OCI-LY7 (cell line): ENCODE results near the gene WDR44. TPM values are rescaled to one million over a fixed set of nuclear protein-coding genes. Genes with fewer than 3 reads are reported as not detected.

Experiments used
- BruUV-seq: library from RNA; stranded (reverse); fragments of 400-500 nt; replicated peaks from 2 replicates; lab custom pipeline; 2021; lab: Mats Ljungman, UMichigan
- CTCF ChIA-PET: fragments of 300-600 bp; sonication (Branson Sonifier 250); formaldehyde crosslinking; loops from one replicate; lab custom pipeline; 2022; ENCODE audit warnings: antibody characterized with exemption; ENCODE audit not compliant: unreplicated experiment; lab: Charles Lee
- POLR2A ChIA-PET: fragments of 300-600 bp; sonication (Branson Sonifier 250); formaldehyde crosslinking; loops from one replicate; lab custom pipeline; 2022; ENCODE audit warnings: antibody characterized with exemption; lab: Charles Lee
- DNase-seq: peaks from one replicate; pipeline ENCODE4 v3.0.0-alpha.2; 2015; ENCODE audit warnings: low spot score
- H2AFZ ChIP-seq: fragments of 200-600 bp; sonication (generic), shearing (Covaris generic); 2 replicates; pipeline ENCODE4 v1.6.1; 2014; ENCODE audit warnings: mild to moderate bottlenecking, antibody characterized with exemption, low read length, moderate library complexity
- H3K27ac ChIP-seq: fragments of 200-600 bp; sonication (generic); 2 replicates; pipeline ENCODE4 v1.5.1; 2014; ENCODE audit warnings: mixed run types, low read depth, mild to moderate bottlenecking, moderate library complexity, low read length, inconsistent platforms; ENCODE audit not compliant: poor library complexity, severe bottlenecking
- H3K36me3 ChIP-seq: fragments of 200-600 bp; sonication (generic); 2 replicates; pipeline ENCODE4 v1.6.1; 2014; ENCODE audit warnings: mild to moderate bottlenecking, antibody characterized with exemption, low read length, moderate library complexity, mixed read lengths; ENCODE audit not compliant: insufficient read depth
- H3K4me1 ChIP-seq: fragments of 200-600 bp; sonication (generic); 2 replicates; pipeline ENCODE4 v1.5.1; 2014; ENCODE audit warnings: mild to moderate bottlenecking, low read length; ENCODE audit not compliant: insufficient read depth, poor library complexity, severe bottlenecking
- H3K4me2 ChIP-seq: fragments of 200-600 bp; sonication (generic); 2 replicates; pipeline ENCODE4 v1.6.1; 2014; ENCODE audit warnings: mild to moderate bottlenecking, low read length
- H3K4me3 ChIP-seq: fragments of 200-600 bp; sonication (generic); 2 replicates; pipeline ENCODE4 v1.5.1; 2014; ENCODE audit warnings: mild to moderate bottlenecking, low read depth, low read length; ENCODE audit not compliant: poor library complexity, severe bottlenecking
- H3K79me2 ChIP-seq: fragments of 200-600 bp; sonication (generic); 2 replicates; pipeline ENCODE4 v1.6.1; 2016; ENCODE audit warnings: low read depth, mild to moderate bottlenecking, low read length, moderate library complexity, mixed read lengths; ENCODE audit not compliant: insufficient read depth
- H3K9me2 ChIP-seq: fragments of 200-600 bp; sonication (generic); 2 replicates; pipeline ENCODE4 v1.6.1; 2016; ENCODE audit warnings: mild to moderate bottlenecking, low read length, mixed read lengths; ENCODE audit not compliant: insufficient read depth
- H3K9me3 ChIP-seq: fragments of 200-600 bp; sonication (generic); 2 replicates; pipeline ENCODE4 v1.6.1; 2014; ENCODE audit warnings: mild to moderate bottlenecking, mixed run types, low read length, mixed read lengths
- H4K20me1 ChIP-seq: fragments of 200-600 bp; sonication (generic); 2 replicates; pipeline ENCODE4 v1.6.1; 2014; ENCODE audit warnings: mild to moderate bottlenecking, antibody characterized with exemption, low read length, moderate library complexity, mixed read lengths; ENCODE audit not compliant: insufficient read depth
- EZH2phosphoT487 ChIP-seq: fragments of 200-600 bp; sonication (generic); IDR thresholded peaks from 2 replicates; pipeline ENCODE4 v1.6.1; 2018; ENCODE audit warnings: low read depth, borderline replicate concordance, mild to moderate bottlenecking, mixed run types, antibody characterized with exemption, low read length, moderate library complexity, mixed read lengths
- intact Hi-C: fragments of 100-400 bp; cut with micrococcal nuclease; formaldehyde crosslinking; loops from one replicate; pipeline ENCODE4 v1.10.0; 2022; ENCODE audit not compliant: unreplicated experiment
- total RNA-seq, 2 experiments: library from RNA; depleted of rRNA in 1 of 2; stranded (reverse); fragments of >200 nt in 1 of 2; shearing (Covaris generic) in 1 of 2; gene quantifications; 2 replicates each; pipeline ENCODE4 v1.2.3, GENCODE V29; 2014 to 2022
- TF ChIP-seq, protein P1 (sequence below): fragments of 200-600 bp; sonication (generic); conservative IDR thresholded peaks from 2 replicates; pipeline ENCODE4 v1.5.1; 2014; ENCODE audit warnings: mild to moderate bottlenecking, antibody characterized with exemption, low read length, moderate library complexity, mixed read lengths

The WDR44 gene
- total RNA-seq, 2 experiments from 2014 or later, result 9.3 to 9.9 TPM

GRCh38 chrX:118367338-118367737, 21.4 kb downstream of the WDR44 start:
- no peak for TF ChIP-seq EZH2phosphoT487
- TF ChIP-seq, protein P1, sequence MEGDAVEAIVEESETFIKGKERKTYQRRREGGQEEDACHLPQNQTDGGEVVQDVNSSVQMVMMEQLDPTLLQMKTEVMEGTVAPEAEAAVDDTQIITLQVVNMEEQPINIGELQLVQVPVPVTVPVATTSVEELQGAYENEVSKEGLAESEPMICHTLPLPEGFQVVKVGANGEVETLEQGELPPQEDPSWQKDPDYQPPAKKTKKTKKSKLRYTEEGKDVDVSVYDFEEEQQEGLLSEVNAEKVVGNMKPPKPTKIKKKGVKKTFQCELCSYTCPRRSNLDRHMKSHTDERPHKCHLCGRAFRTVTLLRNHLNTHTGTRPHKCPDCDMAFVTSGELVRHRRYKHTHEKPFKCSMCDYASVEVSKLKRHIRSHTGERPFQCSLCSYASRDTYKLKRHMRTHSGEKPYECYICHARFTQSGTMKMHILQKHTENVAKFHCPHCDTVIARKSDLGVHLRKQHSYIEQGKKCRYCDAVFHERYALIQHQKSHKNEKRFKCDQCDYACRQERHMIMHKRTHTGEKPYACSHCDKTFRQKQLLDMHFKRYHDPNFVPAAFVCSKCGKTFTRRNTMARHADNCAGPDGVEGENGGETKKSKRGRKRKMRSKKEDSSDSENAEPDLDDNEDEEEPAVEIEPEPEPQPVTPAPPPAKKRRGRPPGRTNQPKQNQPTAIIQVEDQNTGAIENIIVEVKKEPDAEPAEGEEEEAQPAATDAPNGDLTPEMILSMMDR, result no peak
- ChIA-PET POLR2A (no interaction called here), CTCF (no interaction called here)
- Histone ChIP-seq H3K79me2 (peaks cover 5% of the 10 kb centered on the region; the same call in 1 of the 2 replicates), H2AFZ (no peak overlapping the region), H3K27ac (no peak overlapping the region), H3K4me2 (no peak overlapping the region), H4K20me1 (no peaks in the 10 kb centered on the region), H3K4me1 (no peaks in the 10 kb centered on the region), H3K9me3 (no peaks in the 10 kb centered on the region), H3K4me3 (no peak overlapping the region), H3K9me2 (no peaks in the 10 kb centered on the region), H3K36me3 (no peaks in the 10 kb centered on the region)
- no peak for DNase-seq
- BruUV-seq, result no TSS peak
- intact Hi-C loops, result no loop called here

GRCh38 chrX:118368398-118368797, 22.5 kb downstream of the WDR44 start:
- CTCF ChIA-PET, result no interaction called here

More at GRCh38 chrX:118368398-118368797, 22.5 kb downstream of the WDR44 start:
- H3K27ac ChIP-seq, result no peak overlapping the region
- H2AFZ ChIP-seq, result no peak overlapping the region
- POLR2A ChIA-PET, result no interaction called here
- H3K4me2 ChIP-seq, result no peak overlapping the region
- no peak for DNase-seq
- peaks cover 5% of the 10 kb centered on the region; the same call in 1 of the 2 replicates for H3K79me2 ChIP-seq
- no peaks in the 10 kb centered on the region for H3K9me2 ChIP-seq
- H3K36me3 ChIP-seq, result no peaks in the 10 kb centered on the region
- no peak for TF ChIP-seq EZH2phosphoT487
- TF ChIP-seq, protein P1, result no peak
- no peaks in the 10 kb centered on the region for H3K9me3 ChIP-seq
- H4K20me1 ChIP-seq, result no peaks in the 10 kb centered on the region
- intact Hi-C loops, result no loop called here
- no peaks in the 10 kb centered on the region for H3K4me1 ChIP-seq
- no TSS peak for BruUV-seq
- no peak overlapping the region for H3K4me3 ChIP-seq
